HT1080 (cell line): ENCODE data around the gene TSHR. TPM values are rescaled to one million over a fixed set of nuclear protein-coding genes. Genes with fewer than 3 reads are reported as not detected.

Experiments used
- DNase-seq: peaks from one replicate; pipeline ENCODE4 v3.0.0-alpha.2; 2015; ENCODE audit warnings: low read depth
- total RNA-seq: library from RNA; depleted of rRNA; stranded (reverse); fragments of >200 nt; shearing (Covaris generic); gene quantifications from 2 replicates; pipeline ENCODE4 v1.2.3, GENCODE V29; 2014; rRNA removed

The TSHR gene
- total RNA-seq, 1 experiment from 2014 or later = not detected

- DNase-seq = no peak
Observed at GRCh38 chr14:81172881-81173280, 217.5 kb downstream of the TSHR start.

- no peak for DNase-seq
Observed at GRCh38 chr14:81176241-81176640, 220.8 kb downstream of the TSHR start.

GRCh38 chr14:81177225-81177624, 221.8 kb downstream of the TSHR start:
- no peak for DNase-seq

- DNase-seq = no peak
Observed at GRCh38 chr14:81178063-81178462, 222.6 kb downstream of the TSHR start.

- DNase-seq = no peak
Observed at GRCh38 chr14:81179631-81180030, 224.2 kb downstream of the TSHR start.

GRCh38 chr14:81187832-81188522, 232.6 kb downstream of the TSHR start:
- DNase-seq = no peak

GRCh38 chr14:81192594-81192993, 237.2 kb downstream of the TSHR start:
- no peak for DNase-seq

- DNase-seq = peak; percentile 27
Observed at GRCh38 chr14:81193924-81194633, 238.7 kb downstream of the TSHR start.

Other genes starting within 250 kb of the TSHR start
- 5.0 and 6.4 TPM in 2 replicates for gene CEP128, start 13.9 kb upstream of the TSHR start, total RNA-seq